ENCODE data around the gene POLR3E. TPM values are rescaled to one million over a fixed set of nuclear protein-coding genes. Genes with fewer than 3 reads are reported as not detected.

The POLR3E gene
- total and polyA plus RNA-seq, 2 donors (not counting 3 experiments of a cell fraction or from before 2014, with no cell fraction given): 48.3 to 62.2 TPM

- CTCF ChIA-PET: interaction anchor here (1.2 to 2.2 kb wide), 3 partner anchors 8 to 13 kb away, joined by 3 to 8 read pairs (median 3); no protein-coding TSS in a partner anchor
- H3K27ac ChIP-seq (ENCODE audit: insufficient read depth, low read depth, low read length): no peak overlapping the region
- no peaks in the 10 kb centered on the region for H3K79me2 ChIP-seq (ENCODE audit: control insufficient read depth, insufficient read depth, low read length)
- TF ChIP-seq FOS (IDR thresholded peaks at IDR 0.05; ENCODE audit: borderline replicate concordance, insufficient read depth, low read length) (no peak), POLR2AphosphoS5 (IDR thresholded peaks at IDR 0.05; ENCODE audit: insufficient read depth, low read depth, low read length) (no peak), GATA2 (IDR thresholded peaks at IDR 0.05; ENCODE audit: insufficient read depth, insufficient read length, low read depth, low read length) (no peak), JUN (IDR thresholded peaks at IDR 0.05; ENCODE audit: borderline replicate concordance, insufficient read depth, insufficient read length, low read depth) (no peak), MYC (IDR thresholded peaks at IDR 0.05; ENCODE audit: low read depth, low read length) (no peak), POLR2A (IDR thresholded peaks at IDR 0.05; ENCODE audit: low read depth, low read length) (no peak), MAX (IDR thresholded peaks at IDR 0.05; ENCODE audit: insufficient read depth, insufficient read length) (no peak), EZH2 (IDR thresholded peaks at IDR 0.05; ENCODE audit: borderline replicate concordance, low read depth, low read length, severe bottlenecking) (no peak), CTCF (IDR thresholded peaks at IDR 0.05; ENCODE audit: extremely low read depth in 1 of 2, insufficient read depth in 1 of 2, low read depth in 1 of 2, low read length in 2 of 2) (no peak)
- peaks cover 10 to 42% of the 10 kb centered on the region in 2 experiments for H3K36me3 ChIP-seq (ENCODE audit: control insufficient read depth in 2 of 2, extremely low read depth in 1 of 2, insufficient read depth in 2 of 2, low read length in 2 of 2)
- FAIRE-seq (no peak), DNase-seq (ENCODE audit: low read depth, low spot score) (no peak)
- H2AFZ ChIP-seq (ENCODE audit: low read depth, low read length): no peak overlapping the region
- no peaks in the 10 kb centered on the region for H3K27me3 ChIP-seq (ENCODE audit: control insufficient read depth in 2 of 2, insufficient read depth in 2 of 2, low read length in 2 of 2)
- no peaks in the 10 kb centered on the region for H4K20me1 ChIP-seq (replicated peaks; ENCODE audit: control insufficient read depth, extremely low read depth, insufficient read depth, low read length)
- no peaks in the 10 kb centered on the region for H3K4me1 ChIP-seq (ENCODE audit: control insufficient read depth, extremely low read depth, insufficient read depth, low read length)
- dilution Hi-C loops (cut with MboI; ENCODE audit: extremely low pct_ligation_motif_present, low sequenced_read_pairs) (no loop called here), intact Hi-C loops (cut with micrococcal nuclease) (no loop called here)
- no peaks in the 10 kb centered on the region for H3K9me3 ChIP-seq (replicated peaks; ENCODE audit: control insufficient read depth, insufficient read depth, low read length)
- POLR2A ChIA-PET: no interaction called here
- BruUV-seq (replicated peaks): no TSS peak
- H3K4me2 ChIP-seq (ENCODE audit: insufficient read depth, low read length): no peak overlapping the region
- H3K4me3 ChIP-seq (replicated peaks in 1 of 3; ENCODE audit: insufficient read depth in 1 of 3, low read depth in 1 of 3, low read length in 3 of 3): no peak overlapping the region
- no peak overlapping the region for H3K9ac ChIP-seq (replicated peaks; ENCODE audit: extremely low read depth, insufficient read depth, low read length)
- H3K9me1 ChIP-seq (replicated peaks; ENCODE audit: control insufficient read depth, extremely low read depth, insufficient read depth, low read length): no peaks in the 10 kb centered on the region
These were observed 15.9 kb downstream of the POLR3E start for GRCh38 chr16:22312897-22313781.
